K562 (cell line): Measurements from ENCODE around the gene DYNC1I1. TPM values are rescaled to one million over a fixed set of nuclear protein-coding genes. Genes with fewer than 3 reads are reported as not detected.

Source experiments
- BHLHE40 ChIP-seq: IDR thresholded peaks from 2 replicates; pipeline ENCODE4 v1.6.1; 2011; ENCODE audit warnings: low read length, improper control_type of control experiment
- RBM14 ChIP-seq: fragments of 200-400 bp; formaldehyde crosslinking; IDR thresholded peaks from 2 replicates; pipeline ENCODE4 v1.6.1; 2018; ENCODE audit warnings: low read depth, mild to moderate bottlenecking, low read length, moderate library complexity, borderline replicate concordance; ENCODE audit not compliant: insufficient read depth
- SIN3A ChIP-seq, 2 experiments: fragments of 150-350 bp in 1 of 2; IDR thresholded peaks; 2 replicates each; pipeline ENCODE4 v1.6.1; 2011 to 2016; ENCODE audit warnings: borderline replicate concordance in 2 of 2, low read depth in 2 of 2, low read length in 2 of 2, mild to moderate bottlenecking in 2 of 2, moderate library complexity in 2 of 2; ENCODE audit not compliant: control insufficient read depth in 1 of 2
- ZNF217 ChIP-seq: sonication (generic); formaldehyde crosslinking; IDR thresholded peaks from 2 replicates; pipeline ENCODE4 v1.8.0; 2022; ENCODE audit warnings: mild to moderate bottlenecking, missing genetic modification reagents
- polyA plus RNA-seq, 8 experiments: library from polyadenylated mRNA; depleted of rRNA in 4 of 8; stranded (reverse) in 5 of 8; unstranded in 3 of 8; fragments of >200 nt; fragmentation: Nextera tagmentation in 2 of 8; fragmentation: Illumina TruSeq in 1 of 8; extraction: Ambion mirVana in 2 of 8; extraction: Trizol in 1 of 8; gene quantifications; 2 replicates each; pipeline versions ENCODE4 v1.2.1 to v1.2.3, GENCODE V29; 2011 to 2014; ENCODE audit warnings: inconsistent platforms in 1 of 8, missing spikeins in 1 of 8
- total RNA-seq, 7 experiments: library from RNA; depleted of rRNA in 6 of 7; stranded (reverse); fragments of >200 nt in 6 of 7; fragmentation: Illumina TruSeq in 2 of 7; extraction: Trizol in 2 of 7; gene quantifications; 2 replicates each; pipeline versions ENCODE4 v1.2.1 to v1.2.3, GENCODE V29; 2011 to 2021; ENCODE audit warnings: low replicate concordance in 1 of 7
- TF ChIP-seq, protein P1 (sequence below), 2 experiments: fragments of 450-650 bp; formaldehyde crosslinking in 1 of 2; IDR thresholded peaks; 2 replicates each; pipeline versions ENCODE4 v1.4.0 to v1.6.1; 2014 to 2020; ENCODE audit warnings: mild to moderate bottlenecking in 2 of 2, borderline replicate concordance in 1 of 2, low read depth in 1 of 2
- TF ChIP-seq, protein P2 (sequence below), 2 experiments: fragments of 450-650 bp; IDR thresholded peaks; 2 replicates each; pipeline ENCODE4 v1.6.1; 2016

DYNC1I1 gene
- total and polyA plus RNA-seq, 9 of the 15 experiments (the other 6 are each of a cell fraction or from before 2014, with no cell fraction given) = 0.22 to 1.5 (median 0.44) TPM

DNA sequence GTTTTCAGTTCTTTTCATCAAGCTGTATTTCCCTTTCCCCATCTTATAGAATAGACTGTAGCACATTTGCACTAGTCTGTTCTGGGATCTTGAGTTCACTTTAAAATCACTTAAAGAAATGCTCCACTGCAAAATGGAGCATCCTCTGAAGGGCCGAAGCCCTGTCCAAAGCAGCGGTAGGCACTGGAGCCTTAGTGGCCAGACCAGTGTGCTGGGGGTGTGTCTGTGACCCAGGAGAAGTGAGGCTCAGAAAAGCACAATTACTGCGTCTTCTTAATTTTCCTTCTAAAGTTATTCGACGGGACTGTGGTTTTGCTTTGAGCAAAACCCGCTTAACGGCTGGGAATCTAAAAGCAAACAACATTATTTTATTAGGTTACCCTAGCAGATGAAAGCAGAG is 343.8 kb downstream of the DYNC1I1 start (continued):
- TF ChIP-seq BHLHE40 = no peak
- TF ChIP-seq SIN3A (IDR thresholded peaks at IDR 0.05; ENCODE audit: borderline replicate concordance in 2 of 2, control insufficient read depth in 1 of 2, low read depth in 2 of 2, low read length in 2 of 2) = no peak
- no peak for TF ChIP-seq ZNF217
- TF ChIP-seq, protein P1, sequence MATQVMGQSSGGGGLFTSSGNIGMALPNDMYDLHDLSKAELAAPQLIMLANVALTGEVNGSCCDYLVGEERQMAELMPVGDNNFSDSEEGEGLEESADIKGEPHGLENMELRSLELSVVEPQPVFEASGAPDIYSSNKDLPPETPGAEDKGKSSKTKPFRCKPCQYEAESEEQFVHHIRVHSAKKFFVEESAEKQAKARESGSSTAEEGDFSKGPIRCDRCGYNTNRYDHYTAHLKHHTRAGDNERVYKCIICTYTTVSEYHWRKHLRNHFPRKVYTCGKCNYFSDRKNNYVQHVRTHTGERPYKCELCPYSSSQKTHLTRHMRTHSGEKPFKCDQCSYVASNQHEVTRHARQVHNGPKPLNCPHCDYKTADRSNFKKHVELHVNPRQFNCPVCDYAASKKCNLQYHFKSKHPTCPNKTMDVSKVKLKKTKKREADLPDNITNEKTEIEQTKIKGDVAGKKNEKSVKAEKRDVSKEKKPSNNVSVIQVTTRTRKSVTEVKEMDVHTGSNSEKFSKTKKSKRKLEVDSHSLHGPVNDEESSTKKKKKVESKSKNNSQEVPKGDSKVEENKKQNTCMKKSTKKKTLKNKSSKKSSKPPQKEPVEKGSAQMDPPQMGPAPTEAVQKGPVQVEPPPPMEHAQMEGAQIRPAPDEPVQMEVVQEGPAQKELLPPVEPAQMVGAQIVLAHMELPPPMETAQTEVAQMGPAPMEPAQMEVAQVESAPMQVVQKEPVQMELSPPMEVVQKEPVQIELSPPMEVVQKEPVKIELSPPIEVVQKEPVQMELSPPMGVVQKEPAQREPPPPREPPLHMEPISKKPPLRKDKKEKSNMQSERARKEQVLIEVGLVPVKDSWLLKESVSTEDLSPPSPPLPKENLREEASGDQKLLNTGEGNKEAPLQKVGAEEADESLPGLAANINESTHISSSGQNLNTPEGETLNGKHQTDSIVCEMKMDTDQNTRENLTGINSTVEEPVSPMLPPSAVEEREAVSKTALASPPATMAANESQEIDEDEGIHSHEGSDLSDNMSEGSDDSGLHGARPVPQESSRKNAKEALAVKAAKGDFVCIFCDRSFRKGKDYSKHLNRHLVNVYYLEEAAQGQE (IDR thresholded peaks at IDR 0.05; ENCODE audit: borderline replicate concordance) = no peak
- TF ChIP-seq, protein P1 (CRISPR knock-in tag; IDR thresholded peaks at IDR 0.05; ENCODE audit: low read depth) = no peak
- no peak for TF ChIP-seq RBM14
- TF ChIP-seq, protein P2, sequence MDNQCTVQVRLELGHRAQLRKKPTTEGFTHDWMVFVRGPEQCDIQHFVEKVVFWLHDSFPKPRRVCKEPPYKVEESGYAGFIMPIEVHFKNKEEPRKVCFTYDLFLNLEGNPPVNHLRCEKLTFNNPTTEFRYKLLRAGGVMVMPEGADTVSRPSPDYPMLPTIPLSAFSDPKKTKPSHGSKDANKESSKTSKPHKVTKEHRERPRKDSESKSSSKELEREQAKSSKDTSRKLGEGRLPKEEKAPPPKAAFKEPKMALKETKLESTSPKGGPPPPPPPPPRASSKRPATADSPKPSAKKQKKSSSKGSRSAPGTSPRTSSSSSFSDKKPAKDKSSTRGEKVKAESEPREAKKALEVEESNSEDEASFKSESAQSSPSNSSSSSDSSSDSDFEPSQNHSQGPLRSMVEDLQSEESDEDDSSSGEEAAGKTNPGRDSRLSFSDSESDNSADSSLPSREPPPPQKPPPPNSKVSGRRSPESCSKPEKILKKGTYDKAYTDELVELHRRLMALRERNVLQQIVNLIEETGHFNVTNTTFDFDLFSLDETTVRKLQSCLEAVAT (IDR thresholded peaks at IDR 0.05) = no peak
